Retinal pigment epithelial cell (primary cell): ENCODE data around the gene HORMAD2.
"Not testable (repeated sequence)": the region's sequence is repeated elsewhere in the genome, so short reads cannot be mapped to it uniquely, and the experiment has no call there.

Experiments
- DNase-seq: peaks from one replicate; pipeline ENCODE4 v3.0.0-alpha.2; 2010; ENCODE audit warnings: low read depth
- H3K4me3 ChIP-seq: 2 replicates; pipeline ENCODE4 v1.5.1; 2011; ENCODE audit warnings: mild to moderate bottlenecking, low read length, control low read depth, moderate library complexity
- CTCF ChIP-seq: conservative IDR thresholded peaks from 2 replicates; pipeline ENCODE4 v1.5.1; 2011; ENCODE audit warnings: low read depth, low read length, control low read depth, inconsistent platforms

HORMAD2 gene

GRCh38 chr22:30056015-30056414 is 24.2 kb upstream of the HORMAD2 start:
- no peak for DNase-seq
- H3K4me3 ChIP-seq, result no peak overlapping the region
- no peak for TF ChIP-seq CTCF

- TF ChIP-seq CTCF, result no peak
- no peak overlapping the region for H3K4me3 ChIP-seq
- DNase-seq, result no peak
Measured at GRCh38 chr22:30057375-30057774, 22.9 kb upstream of the HORMAD2 start.

GRCh38 chr22:30059346-30060020 is 20.8 kb upstream of the HORMAD2 start:
- DNase-seq, H3K4me3 ChIP-seq: not testable (repeated sequence)

- H3K4me3 ChIP-seq, DNase-seq: not testable (repeated sequence)
Measured at GRCh38 chr22:30061094-30061493, 19.2 kb upstream of the HORMAD2 start.

- H3K4me3 ChIP-seq, result no peak overlapping the region
- TF ChIP-seq CTCF, result no peak
- DNase-seq, result no peak
Measured at GRCh38 chr22:30062259-30062658, 18.0 kb upstream of the HORMAD2 start.

GRCh38 chr22:30062950-30063349 is 17.3 kb upstream of the HORMAD2 start:
- DNase-seq, result no peak
- no peak for TF ChIP-seq CTCF
- no peak overlapping the region for H3K4me3 ChIP-seq

GRCh38 chr22:30064172-30064571 is 16.1 kb upstream of the HORMAD2 start:
- no peak overlapping the region for H3K4me3 ChIP-seq
- DNase-seq, result no peak
- no peak for TF ChIP-seq CTCF

- TF ChIP-seq CTCF, result no peak
- no peak for DNase-seq
Measured at GRCh38 chr22:30073743-30074142, 6.5 kb upstream of the HORMAD2 start.

More at GRCh38 chr22:30073743-30074142, 6.5 kb upstream of the HORMAD2 start:
- H3K4me3 ChIP-seq, result no peak overlapping the region
